SKM-1 treated with dmso at 0.1 percent for 144 hours (cell line): ENCODE measurements around the gene SEC31B.

Source experiments
- DNase-seq: peaks from one replicate; lab custom pipeline; 2025; ENCODE audit not compliant: unreplicated experiment; lab: John Stamatoyannopoulos, UW

Gene SEC31B

GRCh38 chr10:100529475-100530298 is 10.0 kb upstream of the SEC31B start, which contains the start of gene NDUFB8:
TSS of gene NDUFB8 (minus strand) at chr10:100529871. CDS start at chr10:100529851, 20 bp downstream.
- DNase-seq: peak; percentile 75

- DNase-seq: no peak
Observed at GRCh38 chr10:100528921-100529474, 9.3 kb upstream of the SEC31B start.

GRCh38 chr10:100528123-100528886 is 8.6 kb upstream of the SEC31B start:
- DNase-seq: no peak

- no peak for DNase-seq
Observed at GRCh38 chr10:100524638-100525037, 5.0 kb upstream of the SEC31B start.

GRCh38 chr10:100524206-100524605 is 4.5 kb upstream of the SEC31B start:
- no peak for DNase-seq

GRCh38 chr10:100522945-100523344 is 3.3 kb upstream of the SEC31B start:
- no peak for DNase-seq

- DNase-seq: no peak
Observed at GRCh38 chr10:100522107-100522801, 2.6 kb upstream of the SEC31B start.

- no peak for DNase-seq
Observed at GRCh38 chr10:100520811-100521210, 1.1 kb upstream of the SEC31B start.

- DNase-seq: no peak
Observed at GRCh38 chr10:100518761-100519241, 860 bp downstream of the SEC31B start.

- no peak for DNase-seq
Observed at GRCh38 chr10:100516847-100517246, 2.8 kb downstream of the SEC31B start.

- DNase-seq: no peak
Observed at GRCh38 chr10:100515612-100516011, 4.0 kb downstream of the SEC31B start.

- peak; percentile 41 for DNase-seq
Observed at GRCh38 chr10:100510533-100511308, 8.9 kb downstream of the SEC31B start.

- no peak for DNase-seq
Observed at GRCh38 chr10:100509241-100509840, 10.3 kb downstream of the SEC31B start.

GRCh38 chr10:100508691-100509150 is 10.9 kb downstream of the SEC31B start:
- DNase-seq: peak; percentile 44

GRCh38 chr10:100508266-100508665 is 11.4 kb downstream of the SEC31B start:
- DNase-seq: no peak

GRCh38 chr10:100507357-100507732 is 12.3 kb downstream of the SEC31B start:
- DNase-seq: no peak

- no peak for DNase-seq
Observed at GRCh38 chr10:100506596-100507356, 12.9 kb downstream of the SEC31B start.

GRCh38 chr10:100505164-100505563 is 14.5 kb downstream of the SEC31B start:
- DNase-seq: no peak

GRCh38 chr10:100504096-100504495 is 15.6 kb downstream of the SEC31B start:
- no peak for DNase-seq
